Ramos (cell line): Measurements from ENCODE around the gene COL4A2.

Source experiments
- in situ Hi-C: fragments of 300-500 bp; cut with MboI; formaldehyde crosslinking; loops from one replicate; pipeline ENCODE4 v1.14.3; 2022; ENCODE audit warnings: low sequenced_read_pairs; ENCODE audit not compliant: unreplicated experiment

The COL4A2 gene

GRCh38 chr13:110463156-110463555 is 156.1 kb downstream of the COL4A2 start:
- in situ Hi-C loops: loop anchor here (25.0 kb wide), 1 partner anchor 349 kb away; no protein-coding TSS in a partner anchor

GRCh38 chr13:110463871-110464510 is 156.9 kb downstream of the COL4A2 start:
- in situ Hi-C loops: loop anchor here (25.0 kb wide), 1 partner anchor 348 kb away; no protein-coding TSS in a partner anchor

GRCh38 chr13:110464556-110465333 is 157.7 kb downstream of the COL4A2 start:
- in situ Hi-C loops: loop anchor here (25.0 kb wide), 1 partner anchor 348 kb away; no protein-coding TSS in a partner anchor

GRCh38 chr13:110465696-110466095 is 158.6 kb downstream of the COL4A2 start:
- in situ Hi-C loops: loop anchor here (25.0 kb wide), 1 partner anchor 347 kb away; no protein-coding TSS in a partner anchor

GRCh38 chr13:110466266-110466915 is 159.3 kb downstream of the COL4A2 start:
- in situ Hi-C loops: loop anchor here (25.0 kb wide), 1 partner anchor 346 kb away; no protein-coding TSS in a partner anchor

GRCh38 chr13:110467516-110468110 is 160.5 kb downstream of the COL4A2 start:
- in situ Hi-C loops: loop anchor here (25.0 kb wide), 1 partner anchor 345 kb away; no protein-coding TSS in a partner anchor

- in situ Hi-C loops: loop anchor here (25.0 kb wide), 1 partner anchor 343 kb away; no protein-coding TSS in a partner anchor
Measured at GRCh38 chr13:110468986-110469495, 162.0 kb downstream of the COL4A2 start.

- in situ Hi-C loops: loop anchor here (25.0 kb wide), 1 partner anchor 343 kb away; no protein-coding TSS in a partner anchor
Measured at GRCh38 chr13:110469597-110469996, 162.5 kb downstream of the COL4A2 start.

GRCh38 chr13:110470272-110471009 is 163.4 kb downstream of the COL4A2 start:
- in situ Hi-C loops: loop anchor here (25.0 kb wide), 1 partner anchor 342 kb away; no protein-coding TSS in a partner anchor

GRCh38 chr13:110471156-110471832 is 164.2 kb downstream of the COL4A2 start:
- in situ Hi-C loops: loop anchor here (25.0 kb wide), 1 partner anchor 341 kb away; no protein-coding TSS in a partner anchor

- in situ Hi-C loops: loop anchor here (25.0 kb wide), 1 partner anchor 341 kb away; no protein-coding TSS in a partner anchor
Measured at GRCh38 chr13:110471833-110472162, 164.7 kb downstream of the COL4A2 start.

GRCh38 chr13:110472904-110473563 is 165.9 kb downstream of the COL4A2 start:
- in situ Hi-C loops: loop anchor here (25.0 kb wide), 1 partner anchor 339 kb away; no protein-coding TSS in a partner anchor

- in situ Hi-C loops: loop anchor here (25.0 kb wide), 1 partner anchor 338 kb away; no protein-coding TSS in a partner anchor
Measured at GRCh38 chr13:110474713-110475112, 167.6 kb downstream of the COL4A2 start.

GRCh38 chr13:110475117-110475516 is 168.0 kb downstream of the COL4A2 start:
- in situ Hi-C loops: no loop called here

GRCh38 chr13:110475550-110476219 is 168.6 kb downstream of the COL4A2 start:
- in situ Hi-C loops: no loop called here

GRCh38 chr13:110476220-110476617 is 169.1 kb downstream of the COL4A2 start:
- in situ Hi-C loops: no loop called here

GRCh38 chr13:110477706-110478245 is 170.7 kb downstream of the COL4A2 start:
- in situ Hi-C loops: no loop called here
